Measurements from ENCODE around the gene CTTNBP2. TPM values are rescaled to one million over a fixed set of nuclear protein-coding genes. Genes with fewer than 3 reads are reported as not detected.

The CTTNBP2 gene
- total RNA-seq, 1 donor from 2014 or later, result 9.5 TPM

DNA sequence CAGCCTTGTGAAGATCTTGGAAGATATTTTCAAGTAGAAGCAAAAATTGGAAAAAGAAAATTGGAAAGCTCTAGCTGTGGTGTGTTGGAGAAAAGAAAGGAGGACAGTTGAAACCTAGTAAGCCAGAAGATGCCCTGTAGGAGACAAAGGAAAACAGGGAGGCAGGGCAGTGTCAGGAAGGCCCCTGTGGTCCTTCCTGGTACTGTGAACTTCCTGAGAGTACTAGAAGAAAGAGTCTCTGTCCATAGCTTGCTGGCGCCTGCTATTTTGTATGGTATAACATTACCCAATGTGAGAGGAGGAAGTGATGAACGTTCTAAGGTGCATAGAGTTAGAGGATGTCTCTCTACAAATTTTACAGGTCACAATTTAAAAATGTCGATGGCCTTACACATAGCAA, 183.1 kb downstream of the CTTNBP2 start:
- Mint-ChIP-seq H3K27ac (no peak overlapping the region), H3K4me3 (ENCODE audit: low read depth) (no peak overlapping the region), H3K27me3 (peaks cover 2% of the 10 kb centered on the region), H3K36me3 (ENCODE audit: insufficient read depth) (no peaks in the 10 kb centered on the region), H3K9me3 (ENCODE audit: low read depth) (peaks cover 11% of the 10 kb centered on the region), H3K4me1 (ENCODE audit: low read depth) (peaks cover 11% of the 10 kb centered on the region)
- no peak for DNase-seq (ENCODE audit: low spot score, unreplicated experiment)
- TF ChIP-seq, protein P1, sequence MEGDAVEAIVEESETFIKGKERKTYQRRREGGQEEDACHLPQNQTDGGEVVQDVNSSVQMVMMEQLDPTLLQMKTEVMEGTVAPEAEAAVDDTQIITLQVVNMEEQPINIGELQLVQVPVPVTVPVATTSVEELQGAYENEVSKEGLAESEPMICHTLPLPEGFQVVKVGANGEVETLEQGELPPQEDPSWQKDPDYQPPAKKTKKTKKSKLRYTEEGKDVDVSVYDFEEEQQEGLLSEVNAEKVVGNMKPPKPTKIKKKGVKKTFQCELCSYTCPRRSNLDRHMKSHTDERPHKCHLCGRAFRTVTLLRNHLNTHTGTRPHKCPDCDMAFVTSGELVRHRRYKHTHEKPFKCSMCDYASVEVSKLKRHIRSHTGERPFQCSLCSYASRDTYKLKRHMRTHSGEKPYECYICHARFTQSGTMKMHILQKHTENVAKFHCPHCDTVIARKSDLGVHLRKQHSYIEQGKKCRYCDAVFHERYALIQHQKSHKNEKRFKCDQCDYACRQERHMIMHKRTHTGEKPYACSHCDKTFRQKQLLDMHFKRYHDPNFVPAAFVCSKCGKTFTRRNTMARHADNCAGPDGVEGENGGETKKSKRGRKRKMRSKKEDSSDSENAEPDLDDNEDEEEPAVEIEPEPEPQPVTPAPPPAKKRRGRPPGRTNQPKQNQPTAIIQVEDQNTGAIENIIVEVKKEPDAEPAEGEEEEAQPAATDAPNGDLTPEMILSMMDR (IDR thresholded peaks at IDR 0.05; ENCODE audit: unreplicated experiment), result no peak

DNA sequence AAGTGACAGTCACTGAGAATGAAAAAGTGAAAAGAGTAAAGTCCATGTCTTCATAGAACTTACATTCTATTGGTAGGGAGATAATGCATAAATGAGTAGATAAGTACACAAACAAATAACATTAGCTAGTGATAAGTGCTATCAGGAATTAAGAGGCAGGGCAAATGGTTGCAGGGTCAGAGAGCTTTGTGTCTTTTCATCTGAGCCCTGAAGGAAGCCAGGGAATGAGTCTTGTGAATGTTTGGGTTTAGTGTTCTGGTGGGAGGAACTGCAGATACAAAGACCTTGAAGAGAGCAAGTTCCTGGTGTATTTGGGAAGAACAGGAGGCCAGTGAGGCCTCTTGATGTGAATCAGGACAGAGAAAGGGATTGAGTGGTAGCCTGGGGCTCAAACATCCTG, 183.8 kb downstream of the CTTNBP2 start:
- TF ChIP-seq, protein P1 (IDR thresholded peaks at IDR 0.05; ENCODE audit: unreplicated experiment), result no peak
- no peaks in the 10 kb centered on the region for H3K27me3 Mint-ChIP-seq
- no peak overlapping the region for H3K4me3 Mint-ChIP-seq (ENCODE audit: low read depth)
- H3K36me3 Mint-ChIP-seq (ENCODE audit: insufficient read depth), result no peaks in the 10 kb centered on the region
- H3K4me1 Mint-ChIP-seq (ENCODE audit: low read depth), result peaks cover 11% of the 10 kb centered on the region
- H3K27ac Mint-ChIP-seq, result peak overlapping the region; percentile 40
- no peak for DNase-seq (ENCODE audit: low spot score, unreplicated experiment)
- peaks cover 11% of the 10 kb centered on the region for H3K9me3 Mint-ChIP-seq (ENCODE audit: low read depth)

DNA sequence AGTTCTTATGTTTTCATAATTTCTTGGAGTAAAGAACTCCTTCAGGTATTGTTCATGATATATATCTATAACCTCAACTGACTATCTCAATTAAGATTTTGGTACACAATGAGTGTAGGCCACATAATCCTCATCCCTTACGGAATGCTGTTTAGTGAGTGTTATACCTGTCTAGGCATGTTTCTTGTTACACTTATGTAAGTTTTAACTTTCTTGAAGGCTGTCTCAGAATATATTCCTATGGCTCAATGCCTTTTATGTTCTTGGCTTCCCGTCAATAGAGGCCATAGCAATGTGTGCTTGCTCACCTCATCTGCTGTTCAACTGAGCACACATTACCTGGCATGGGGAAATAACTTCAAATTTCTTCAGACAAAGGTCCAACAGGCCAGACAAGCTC, 185.1 kb downstream of the CTTNBP2 start:
- no peak overlapping the region for H3K27ac Mint-ChIP-seq
- H3K36me3 Mint-ChIP-seq (ENCODE audit: insufficient read depth), result no peaks in the 10 kb centered on the region
- no peak for DNase-seq (ENCODE audit: low spot score, unreplicated experiment)
- TF ChIP-seq, protein P1 (IDR thresholded peaks at IDR 0.05; ENCODE audit: unreplicated experiment), result no peak
- peaks cover 11% of the 10 kb centered on the region for H3K4me1 Mint-ChIP-seq (ENCODE audit: low read depth)
- no peaks in the 10 kb centered on the region for H3K27me3 Mint-ChIP-seq
- peaks cover 8% of the 10 kb centered on the region for H3K9me3 Mint-ChIP-seq (ENCODE audit: low read depth)
- no peak overlapping the region for H3K4me3 Mint-ChIP-seq (ENCODE audit: low read depth)

DNA sequence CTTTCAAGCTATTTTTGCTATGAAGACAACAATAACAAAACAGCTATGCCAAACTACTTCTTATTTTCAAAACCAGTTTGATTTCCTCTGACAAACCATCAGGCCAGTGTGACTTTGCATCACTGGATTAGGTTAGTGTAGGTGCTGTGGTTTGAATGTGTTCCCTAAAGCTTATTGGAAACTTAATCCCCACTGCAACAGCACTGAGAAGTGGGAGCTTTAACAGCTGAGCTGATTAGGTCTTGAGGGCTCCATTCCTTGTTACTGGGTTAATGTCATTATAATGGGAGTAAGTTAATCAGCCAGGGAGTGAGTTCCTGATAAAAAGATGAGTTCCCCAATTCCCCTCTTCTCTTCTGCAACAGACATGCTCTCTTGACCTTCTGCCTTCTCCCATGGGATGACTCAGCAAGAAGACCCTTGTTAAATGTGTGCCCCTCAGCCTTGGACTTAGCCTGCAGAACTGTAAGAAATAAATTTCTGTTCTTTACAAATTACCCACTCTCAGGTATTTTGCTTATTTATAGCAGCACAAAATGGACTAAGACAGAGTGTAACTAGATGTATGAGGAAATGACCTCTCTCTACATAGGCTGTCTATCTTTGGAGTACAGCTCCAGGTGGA, 186.8 kb downstream of the CTTNBP2 start:
- Mint-ChIP-seq H3K27me3 (no peaks in the 10 kb centered on the region), H3K27ac (no peak overlapping the region), H3K4me1 (ENCODE audit: low read depth) (peaks cover 11% of the 10 kb centered on the region), H3K9me3 (ENCODE audit: low read depth) (peaks cover 8% of the 10 kb centered on the region), H3K36me3 (ENCODE audit: insufficient read depth) (no peaks in the 10 kb centered on the region), H3K4me3 (ENCODE audit: low read depth) (no peak overlapping the region)
- TF ChIP-seq, protein P1 (IDR thresholded peaks at IDR 0.05; ENCODE audit: unreplicated experiment), result no peak
- no peak for DNase-seq (ENCODE audit: low spot score, unreplicated experiment)

DNA sequence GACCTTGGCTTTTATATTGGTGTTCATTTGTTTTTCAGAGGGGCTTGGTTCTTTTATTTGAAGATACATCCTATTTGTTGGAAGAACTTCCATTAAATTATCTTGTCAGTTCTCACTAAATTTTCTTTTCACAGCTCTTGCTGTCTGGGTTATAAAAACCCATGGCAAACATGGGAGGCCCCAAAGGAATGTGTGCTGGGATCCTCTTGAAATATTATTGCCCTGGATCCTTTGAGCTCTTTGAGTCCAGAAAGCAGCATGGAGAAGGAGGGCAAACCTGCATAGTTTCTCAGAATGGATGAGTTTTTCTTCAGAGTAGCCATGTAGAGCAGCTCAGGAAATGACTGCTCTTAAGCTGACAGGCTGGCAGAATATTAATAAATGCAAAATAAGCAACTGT, 187.4 kb downstream of the CTTNBP2 start:
- H3K9me3 Mint-ChIP-seq (ENCODE audit: low read depth), result peaks cover 8% of the 10 kb centered on the region
- DNase-seq (ENCODE audit: low spot score, unreplicated experiment), result no peak
- TF ChIP-seq, protein P1 (IDR thresholded peaks at IDR 0.05; ENCODE audit: unreplicated experiment), result no peak
- no peak overlapping the region for H3K27ac Mint-ChIP-seq
- H3K36me3 Mint-ChIP-seq (ENCODE audit: insufficient read depth), result no peaks in the 10 kb centered on the region
- peaks cover 11% of the 10 kb centered on the region for H3K4me1 Mint-ChIP-seq (ENCODE audit: low read depth)
- no peak overlapping the region for H3K4me3 Mint-ChIP-seq (ENCODE audit: low read depth)
- no peaks in the 10 kb centered on the region for H3K27me3 Mint-ChIP-seq
